ENCODE measurements around the gene NDUFA12. TPM values are rescaled to one million over a fixed set of nuclear protein-coding genes. Genes with fewer than 3 reads are reported as not detected.
A peak's percentile ranks its signal among the peaks of the same experiment; 100 is the strongest.

Gene NDUFA12
- total RNA-seq, 1 donor from 2014 or later, result 104 TPM

- peak; percentile 89 to 95 for DNase-seq (ENCODE audit: low read depth in 2 of 2)
Measured at GRCh38 chr12:94941440-94941862, 62.0 kb downstream of the NDUFA12 start.

- DNase-seq (ENCODE audit: low read depth in 2 of 2), result no peak
Measured at GRCh38 chr12:94940771-94941170, 62.7 kb downstream of the NDUFA12 start.

GRCh38 chr12:94938583-94938982, 64.9 kb downstream of the NDUFA12 start:
- no peak for DNase-seq (ENCODE audit: low read depth in 2 of 2)

DNA sequence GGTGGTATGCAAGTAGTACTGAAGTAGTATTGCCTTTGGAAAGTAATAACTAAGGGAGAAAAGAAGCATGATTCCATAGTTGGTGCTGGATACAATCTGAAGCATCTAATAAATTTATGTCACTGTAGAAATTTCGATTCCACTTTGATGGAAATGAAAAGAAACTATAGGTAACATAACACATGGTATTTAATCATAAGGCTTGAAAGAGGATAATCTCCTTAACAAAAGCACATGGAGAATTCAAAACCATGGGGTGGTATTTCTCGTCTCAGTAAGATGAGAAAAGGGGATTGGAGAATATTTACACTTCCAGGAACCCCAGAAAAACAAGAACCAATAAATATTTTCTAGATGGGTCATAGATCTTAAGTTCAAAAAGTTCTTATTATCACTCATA, 72.7 kb downstream of the NDUFA12 start:
- DNase-seq (ENCODE audit: low read depth in 2 of 2), result no peak

- no peak for DNase-seq (ENCODE audit: low read depth in 2 of 2)
Measured at GRCh38 chr12:94930216-94930654, 73.3 kb downstream of the NDUFA12 start.

DNA sequence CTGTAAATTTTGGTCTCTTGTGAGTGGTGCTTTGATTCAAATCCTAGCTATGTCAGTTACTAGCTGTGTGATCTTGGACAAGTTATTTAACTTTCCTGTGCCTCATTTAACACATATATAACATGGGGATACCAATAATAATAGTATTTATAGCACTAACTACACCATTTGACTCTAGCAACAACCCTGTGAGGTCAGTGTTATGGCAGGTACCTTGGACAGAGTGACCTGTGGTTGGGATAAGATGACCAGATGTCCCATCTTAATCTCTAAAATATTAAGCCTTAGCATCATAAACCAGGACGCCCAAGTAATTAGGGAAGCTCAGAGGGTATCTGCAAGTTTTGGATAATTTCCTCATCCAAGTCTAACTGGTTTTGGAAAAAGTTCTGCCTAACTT, 73.7 kb downstream of the NDUFA12 start:
- DNase-seq (ENCODE audit: low read depth in 2 of 2), result no peak

GRCh38 chr12:94925729-94926128, 77.8 kb downstream of the NDUFA12 start:
- DNase-seq (ENCODE audit: low read depth in 2 of 2), result no peak

DNA sequence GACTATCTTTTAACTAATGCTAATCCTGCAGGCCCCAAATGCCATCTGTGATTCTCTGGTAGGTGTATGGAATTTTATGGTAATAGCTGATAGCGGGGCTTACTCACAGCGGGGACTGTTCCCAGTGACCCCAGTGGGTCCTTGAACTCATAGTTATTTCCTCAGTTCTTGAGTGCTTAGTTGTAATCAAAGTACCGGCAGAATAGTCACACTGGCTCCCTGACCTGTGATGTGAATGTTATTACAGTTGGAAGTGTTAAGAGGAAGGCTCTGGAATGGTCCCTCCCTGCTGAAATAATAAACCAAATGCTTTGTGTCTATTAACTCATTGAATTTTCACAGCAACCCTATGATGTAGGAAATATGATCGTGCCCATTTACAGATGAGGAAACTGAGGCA, 78.3 kb downstream of the NDUFA12 start:
- DNase-seq (ENCODE audit: low read depth in 2 of 2), result peak in 1 of 2 donors; percentile 61

- no peak for DNase-seq (ENCODE audit: low read depth in 2 of 2)
Measured at GRCh38 chr12:94922561-94922960, 80.9 kb downstream of the NDUFA12 start.

Other genes starting within 250 kb of the NDUFA12 start
- 10.2 and 17.1 TPM in 2 replicates for gene NR2C1, start 69.9 kb upstream of the NDUFA12 start, total RNA-seq
- gene FGD6, start 213.8 kb upstream of the NDUFA12 start, total RNA-seq, result 9.2 and 15.9 TPM in 2 replicates
- gene VEZT, start 214.1 kb upstream of the NDUFA12 start, total RNA-seq, result 73.0 and 78.9 TPM in 2 replicates

All from lung microvascular endothelial cell (primary cell).